ENCODE results near the gene HS2ST1. TPM values are rescaled to one million over a fixed set of nuclear protein-coding genes. Genes with fewer than 3 reads are reported as not detected.

HS2ST1 gene
- total and polyA plus RNA-seq, 10 of the 15 experiments (the other 5 are each of a cell fraction or from before 2014, with no cell fraction given): 5.4 to 30.8 (median 18.6) TPM

- H3K36me3 ChIP-seq (ENCODE audit: control insufficient read depth in 2 of 2, insufficient read depth in 2 of 2, low read length in 1 of 2): peaks cover 0 to 2% of the 10 kb centered on the region in 2 experiments; a peak in 1 of 4 replicates
- DNase-seq (ENCODE audit: low read depth, low spot score): no peak
- H3K4me1 ChIP-seq (ENCODE audit: control insufficient read depth, insufficient read depth, low read length): peaks cover 6% of the 10 kb centered on the region; the same call in 1 of the 2 replicates
- H4K20me1 ChIP-seq (ENCODE audit: control insufficient read depth, insufficient read depth): no peaks in the 10 kb centered on the region
- in situ Hi-C loops (cut with MboI) (loop anchor here (25.0 kb wide), 2 partner anchors 581 to 706 kb away; partner anchors contain the start of gene ODF2L), intact Hi-C loops (cut with micrococcal nuclease; ENCODE audit: unreplicated experiment) (no loop called here)
- ATAC-seq: no peak
- 89% methylated on average over 4 of the region's 4 CpGs for WGBS (ENCODE audit: insufficient coverage, insufficient replicate concordance, low lambda C conversion rate, missing lambda C conversion rate)
- H3K79me2 ChIP-seq (ENCODE audit: control insufficient read depth, insufficient read depth, low read length): no peaks in the 10 kb centered on the region
- TF ChIP-seq BCL3 (IDR thresholded peaks at IDR 0.05; ENCODE audit: borderline replicate concordance, insufficient read depth, low read depth, low read length, poor library complexity, severe bottlenecking) (no peak), ESRRA (IDR thresholded peaks at IDR 0.05; ENCODE audit: low read length) (no peak), ATF2 (IDR thresholded peaks at IDR 0.05; ENCODE audit: low read length) (no peak), CUX1 (IDR thresholded peaks at IDR 0.05; ENCODE audit: insufficient replicate concordance, low read depth, low read length) (no peak)
- no peak overlapping the region for H3K4me2 ChIP-seq (ENCODE audit: control insufficient read depth, insufficient read depth)
- no peak overlapping the region for H3K27ac ChIP-seq (ENCODE audit: control insufficient read depth, insufficient read depth)
- SMC1A ChIA-PET (ENCODE audit: uncharacterized antibody, unreplicated experiment): interaction anchor here (0.6 to 5.8 kb wide), 5 partner anchors 9 to 259 kb away, joined by 3 to 61 read pairs (median 5); no protein-coding TSS in a partner anchor
- H3K27me3 ChIP-seq (replicated peaks in 1 of 2; ENCODE audit: control insufficient read depth in 2 of 2, insufficient read depth in 2 of 2, low read length in 1 of 2): no peaks in the 10 kb centered on the region
- H3K9ac ChIP-seq (ENCODE audit: control insufficient read depth, insufficient read depth, low read length): no peak overlapping the region
- CTCF ChIA-PET: interaction anchor here (1.0 to 6.5 kb wide), 3 partner anchors 9 to 389 kb away, joined by 3 to 57 read pairs (median 4); partner anchors contain the start of gene SH3GLB1
- RAD21 ChIA-PET (ENCODE audit: unreplicated experiment): interaction anchor here (1.5 to 3.4 kb wide), 2 partner anchors 8 to 10 kb away, joined by 6 to 13 read pairs; no protein-coding TSS in a partner anchor
- no TSS peak for BruUV-seq (replicated peaks)
- POLR2A ChIA-PET: no interaction called here
- H3K9me3 ChIP-seq (replicated peaks; ENCODE audit: control insufficient read depth, insufficient read depth, low read length): no peaks in the 10 kb centered on the region
- no peak for FAIRE-seq
- no peak overlapping the region for H3K4me3 ChIP-seq
- H2AFZ ChIP-seq (ENCODE audit: control insufficient read depth, low read depth, low read length): no peak overlapping the region
Measured at GRCh38 chr1:87093286-87093685, 178.9 kb downstream of the HS2ST1 start.
